ENCODE results near the gene SPOCD1.

The SPOCD1 gene

GRCh38 chr1:31754397-31754796 is 61.4 kb downstream of the SPOCD1 start:
- DNase-seq, result no peak

DNA sequence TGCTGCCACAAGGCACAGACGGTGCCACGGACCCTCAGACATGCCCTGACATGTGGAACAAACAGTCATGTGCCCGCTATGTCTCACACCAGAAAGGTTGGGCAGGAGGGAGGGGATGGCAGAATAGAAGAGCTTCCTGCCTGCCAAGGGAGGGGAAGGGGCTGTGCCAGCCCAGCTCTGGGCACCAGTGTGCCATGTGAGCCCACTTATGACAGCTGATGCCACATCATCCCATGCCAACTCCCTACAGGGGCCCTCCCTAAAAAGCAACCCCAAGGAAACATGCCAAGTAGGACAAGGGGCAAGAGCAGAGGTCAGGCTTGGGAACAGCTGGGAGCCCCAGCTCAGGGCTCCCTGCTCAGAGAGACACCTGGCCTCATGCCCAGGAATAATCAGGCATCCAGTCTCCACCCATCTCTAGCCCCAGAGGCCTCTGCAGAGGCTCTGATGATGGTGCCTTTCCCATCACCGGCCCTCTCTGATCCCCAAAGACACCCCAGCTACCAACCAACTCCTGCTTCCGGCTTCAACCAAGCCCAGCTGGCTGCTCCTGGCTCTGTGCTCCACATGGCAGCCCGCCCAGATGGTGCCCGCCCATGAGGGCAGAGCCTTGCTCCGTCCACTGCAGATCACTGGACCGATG is 62.0 kb downstream of the SPOCD1 start:
- no peak for DNase-seq

DNA sequence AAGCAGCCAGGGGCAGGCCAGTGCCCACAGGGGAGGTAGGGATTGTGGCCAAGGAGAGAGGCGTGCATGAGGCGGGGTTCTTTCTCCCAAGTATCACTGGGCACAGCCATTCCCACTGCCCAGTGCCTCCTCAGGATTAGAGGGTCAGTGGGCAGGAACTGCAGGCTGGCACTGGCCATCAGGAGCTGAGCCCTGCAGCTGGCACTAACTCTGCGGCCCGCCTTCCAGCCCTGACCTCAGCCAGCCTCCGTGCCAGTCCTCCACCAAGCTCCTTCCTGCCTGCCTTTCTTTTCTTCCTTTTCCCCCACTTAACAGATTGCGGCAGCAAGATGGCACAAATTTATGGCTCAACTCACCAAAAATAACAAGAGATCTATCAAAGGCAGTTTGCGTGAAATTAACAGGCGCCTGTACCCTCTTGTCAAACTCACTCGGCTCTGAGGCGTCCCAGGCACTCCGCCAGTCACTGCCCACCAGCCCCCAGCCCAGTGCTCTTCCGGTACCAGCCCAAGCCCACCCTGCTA is 62.8 kb downstream of the SPOCD1 start:
- no peak for DNase-seq

- no peak for DNase-seq
Observed at GRCh38 chr1:31752258-31752657, 63.6 kb downstream of the SPOCD1 start.

- DNase-seq, result no peak
Observed at GRCh38 chr1:31751822-31752241, 64.0 kb downstream of the SPOCD1 start.

GRCh38 chr1:31750858-31751510 is 64.8 kb downstream of the SPOCD1 start:
- DNase-seq, result peak; percentile 36

- no peak for DNase-seq
Observed at GRCh38 chr1:31749785-31750735, 65.8 kb downstream of the SPOCD1 start.

DNA sequence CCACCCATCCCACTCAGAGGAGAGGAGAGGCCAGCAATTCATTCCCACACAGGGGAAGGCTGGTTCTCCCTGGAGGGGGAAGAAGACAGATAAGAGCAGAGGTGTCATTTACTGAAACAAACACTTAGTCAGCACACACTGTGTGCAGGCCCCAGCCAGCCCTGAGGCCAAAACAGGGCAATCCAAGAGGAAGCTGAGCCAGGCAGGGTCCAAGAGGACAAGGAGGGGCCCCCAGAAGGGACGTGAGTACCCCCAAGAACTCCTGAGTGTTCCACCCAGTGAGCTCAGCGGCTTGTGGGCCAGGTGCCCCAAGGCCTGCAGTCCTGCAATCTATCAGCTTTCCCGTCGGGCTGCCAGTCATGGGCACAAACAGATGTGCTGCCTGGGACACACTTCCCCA is 67.5 kb downstream of the SPOCD1 start:
- DNase-seq, result no peak

GRCh38 chr1:31747304-31747703 is 68.5 kb downstream of the SPOCD1 start:
- no peak for DNase-seq

DNA sequence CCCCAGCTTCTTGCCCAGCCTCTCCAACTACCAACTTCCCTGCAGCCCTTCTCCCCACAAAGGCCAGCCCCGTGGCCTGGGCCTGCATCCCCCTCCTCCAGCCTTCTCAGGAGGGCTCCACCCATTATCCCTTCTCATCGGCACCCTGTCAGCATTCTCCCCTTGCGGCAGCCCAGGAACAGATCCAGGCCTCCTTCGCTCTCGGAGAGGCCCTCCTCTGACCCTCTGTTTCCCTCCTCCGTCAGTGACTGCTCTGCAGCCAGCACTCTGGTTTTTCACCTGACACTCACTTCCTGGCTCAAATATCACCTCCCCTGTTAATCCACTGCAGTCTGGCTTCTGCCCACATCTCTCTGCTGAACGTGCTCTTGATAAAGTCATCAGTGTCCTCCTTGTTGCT is 69.1 kb downstream of the SPOCD1 start:
- DNase-seq, result no peak

- no peak for DNase-seq
Observed at GRCh38 chr1:31745946-31746670, 69.7 kb downstream of the SPOCD1 start.

- peak; percentile 79 for DNase-seq
Observed at GRCh38 chr1:31745096-31745945, 70.5 kb downstream of the SPOCD1 start.

- DNase-seq, result no peak
Observed at GRCh38 chr1:31744165-31744888, 71.5 kb downstream of the SPOCD1 start.

- no peak for DNase-seq
Observed at GRCh38 chr1:31742462-31743212, 73.2 kb downstream of the SPOCD1 start.
